ENCODE data around the gene BOC.
"Not testable (repeated sequence)": the region's sequence is repeated elsewhere in the genome, so short reads cannot be mapped to it uniquely, and the experiment has no call there.

Gene BOC

GRCh38 chr3:113211330-113212149 is at the start of gene BOC:
TSS of gene BOC (plus strand) at chr3:113211557. CDS start at chr3:113249803, 38,246 bp downstream.
- no peaks in the 10 kb centered on the region for H3K36me3 ChIP-seq (replicated peaks)
- peak; percentile 42 to 59 for DNase-seq (ENCODE audit: low spot score in 2 of 2)
- H3K4me1 ChIP-seq, result peaks cover 6% of the 10 kb centered on the region
- in situ Hi-C loops (cut with MboI; ENCODE audit: low sequenced_read_pairs), result no loop called here
- H3K4me3 ChIP-seq, result peak within 1 kb of the TSS; percentile 56
- no peaks in the 10 kb centered on the region for H3K27me3 ChIP-seq (ENCODE audit: low read depth)
- no peaks in the 10 kb centered on the region for H3K9me3 ChIP-seq

- no peak overlapping the region for H3K4me3 ChIP-seq
- H3K4me1 ChIP-seq, result peaks cover 10% of the 10 kb centered on the region
- no peaks in the 10 kb centered on the region for H3K27me3 ChIP-seq (ENCODE audit: low read depth)
- H3K9me3 ChIP-seq, result no peaks in the 10 kb centered on the region
- no peaks in the 10 kb centered on the region for H3K36me3 ChIP-seq (replicated peaks)
- no peak for DNase-seq (ENCODE audit: low spot score in 2 of 2)
- in situ Hi-C loops (cut with MboI; ENCODE audit: low sequenced_read_pairs), result no loop called here
Observed at GRCh38 chr3:113161661-113162060, 49.7 kb upstream of the BOC start.

- no peak overlapping the region for H3K4me3 ChIP-seq
- H3K36me3 ChIP-seq (replicated peaks), result no peaks in the 10 kb centered on the region
- no peaks in the 10 kb centered on the region for H3K9me3 ChIP-seq
- DNase-seq (ENCODE audit: low spot score in 2 of 2), result no peak
- peaks cover 15% of the 10 kb centered on the region for H3K4me1 ChIP-seq
- no peaks in the 10 kb centered on the region for H3K27me3 ChIP-seq (ENCODE audit: low read depth)
- in situ Hi-C loops (cut with MboI; ENCODE audit: low sequenced_read_pairs), result no loop called here
Observed at GRCh38 chr3:113163152-113163551, 48.2 kb upstream of the BOC start.

- H3K27me3 ChIP-seq (ENCODE audit: low read depth), result no peaks in the 10 kb centered on the region
Observed at GRCh38 chr3:113165841-113166240, 45.5 kb upstream of the BOC start.

GRCh38 chr3:113166357-113166718 is 45.0 kb upstream of the BOC start:
- peaks cover 10% of the 10 kb centered on the region for H3K4me1 ChIP-seq
- H3K36me3 ChIP-seq (replicated peaks), result no peaks in the 10 kb centered on the region
- no peaks in the 10 kb centered on the region for H3K9me3 ChIP-seq
- no peaks in the 10 kb centered on the region for H3K27me3 ChIP-seq (ENCODE audit: low read depth)
- H3K4me3 ChIP-seq, result no peak overlapping the region
- in situ Hi-C loops (cut with MboI; ENCODE audit: low sequenced_read_pairs), result no loop called here
- no peak for DNase-seq (ENCODE audit: low spot score in 2 of 2)

More at GRCh38 chr3:113165841-113166240, 45.5 kb upstream of the BOC start:
- Histone ChIP-seq H3K4me1 (peaks cover 10% of the 10 kb centered on the region), H3K4me3 (no peak overlapping the region), H3K36me3 (replicated peaks) (no peaks in the 10 kb centered on the region), H3K9me3 (no peaks in the 10 kb centered on the region)
- DNase-seq (ENCODE audit: low spot score in 2 of 2), result no peak
- in situ Hi-C loops (cut with MboI; ENCODE audit: low sequenced_read_pairs), result no loop called here

GRCh38 chr3:113166719-113167492 is 44.5 kb upstream of the BOC start:
- peak; percentile 22 to 53 for DNase-seq (ENCODE audit: low spot score in 2 of 2)
- in situ Hi-C loops (cut with MboI; ENCODE audit: low sequenced_read_pairs), result no loop called here
- Histone ChIP-seq H3K4me1 (peaks cover 10% of the 10 kb centered on the region), H3K36me3 (replicated peaks) (no peaks in the 10 kb centered on the region), H3K4me3 (no peak overlapping the region), H3K9me3 (no peaks in the 10 kb centered on the region), H3K27me3 (ENCODE audit: low read depth) (no peaks in the 10 kb centered on the region)

- Histone ChIP-seq H3K4me1 (peaks cover 10% of the 10 kb centered on the region), H3K27me3 (ENCODE audit: low read depth) (no peaks in the 10 kb centered on the region), H3K36me3 (replicated peaks) (no peaks in the 10 kb centered on the region), H3K9me3 (no peaks in the 10 kb centered on the region), H3K4me3 (no peak overlapping the region)
- in situ Hi-C loops (cut with MboI; ENCODE audit: low sequenced_read_pairs), result no loop called here
- DNase-seq (ENCODE audit: low spot score in 2 of 2), result no peak
Observed at GRCh38 chr3:113167825-113168801, 43.2 kb upstream of the BOC start.

GRCh38 chr3:113169891-113170452 is 41.4 kb upstream of the BOC start:
- Histone ChIP-seq H3K36me3 (replicated peaks) (no peaks in the 10 kb centered on the region), H3K4me3 (no peak overlapping the region), H3K27me3 (ENCODE audit: low read depth) (no peaks in the 10 kb centered on the region), H3K4me1 (peaks cover 17% of the 10 kb centered on the region), H3K9me3 (no peaks in the 10 kb centered on the region)
- DNase-seq (ENCODE audit: low spot score in 2 of 2), result no peak
- in situ Hi-C loops (cut with MboI; ENCODE audit: low sequenced_read_pairs), result no loop called here

- in situ Hi-C loops (cut with MboI; ENCODE audit: low sequenced_read_pairs), result no loop called here
- no peak for DNase-seq (ENCODE audit: low spot score in 2 of 2)
- no peaks in the 10 kb centered on the region for H3K9me3 ChIP-seq
- no peaks in the 10 kb centered on the region for H3K27me3 ChIP-seq (ENCODE audit: low read depth)
- H3K4me3 ChIP-seq, result no peak overlapping the region
- no peaks in the 10 kb centered on the region for H3K36me3 ChIP-seq (replicated peaks)
- peaks cover 17% of the 10 kb centered on the region for H3K4me1 ChIP-seq
Observed at GRCh38 chr3:113170771-113171170, 40.6 kb upstream of the BOC start.

- H3K9me3 ChIP-seq; in situ Hi-C loops (cut with MboI; ENCODE audit: low sequenced_read_pairs); H3K27me3 ChIP-seq (ENCODE audit: low read depth); DNase-seq (ENCODE audit: low spot score in 2 of 2); H3K4me3 ChIP-seq; H3K36me3 ChIP-seq (replicated peaks): not testable (repeated sequence)
- H3K4me1 ChIP-seq, result peaks cover 11% of the 10 kb centered on the region
Observed at GRCh38 chr3:113171675-113172300, 39.6 kb upstream of the BOC start.

- no peaks in the 10 kb centered on the region for H3K9me3 ChIP-seq
- 0 out of 2 replicates have a peak, but pooled peaks cover under 1% of the 10 kb centered on the region for H3K27me3 ChIP-seq (ENCODE audit: low read depth)
- no peak overlapping the region for H3K4me3 ChIP-seq
- no peak for DNase-seq (ENCODE audit: low spot score in 2 of 2)
- in situ Hi-C loops (cut with MboI; ENCODE audit: low sequenced_read_pairs), result no loop called here
- H3K4me1 ChIP-seq, result peaks cover 6% of the 10 kb centered on the region; the same call in 1 of the 2 replicates
- H3K36me3 ChIP-seq (replicated peaks), result no peaks in the 10 kb centered on the region
Observed at GRCh38 chr3:113173102-113173501, 38.3 kb upstream of the BOC start.

GRCh38 chr3:113174304-113174703 is 37.1 kb upstream of the BOC start:
- H3K4me3 ChIP-seq, result no peak overlapping the region
- H3K27me3 ChIP-seq (ENCODE audit: low read depth), result 0 out of 2 replicates have a peak, but pooled peaks cover 3% of the 10 kb centered on the region
- H3K36me3 ChIP-seq (replicated peaks), result no peaks in the 10 kb centered on the region
- peaks cover 6% of the 10 kb centered on the region; the same call in 1 of the 2 replicates for H3K4me1 ChIP-seq
- H3K9me3 ChIP-seq, result no peaks in the 10 kb centered on the region
- in situ Hi-C loops (cut with MboI; ENCODE audit: low sequenced_read_pairs), result no loop called here
- no peak for DNase-seq (ENCODE audit: low spot score in 2 of 2)

Data from HAP-1 (cell line).